HL-60 (cell line): ENCODE results near the gene ALDOB.
"Not testable (repeated sequence)": the region's sequence is repeated elsewhere in the genome, so short reads cannot be mapped to it uniquely, and the experiment has no call there.

Experiments used
- DNase-seq, 2 experiments: peaks; one replicate each; pipeline ENCODE4 v3.0.0-alpha.2; 2010 to 2020; ENCODE audit warnings: low read depth in 1 of 2, low spot score in 1 of 2
- H3K27ac ChIP-seq: fragments of 250-450 bp; sonication (Bioruptor Pico); replicated peaks from 2 replicates; pipeline ENCODE4 v1.5.1; 2020; ENCODE audit warnings: mild to moderate bottlenecking, moderate library complexity
- H3K27me3 ChIP-seq: fragments of 250-450 bp; sonication (Bioruptor Pico); 2 replicates; pipeline ENCODE4 v1.5.1; 2021; ENCODE audit warnings: mild to moderate bottlenecking, moderate library complexity; ENCODE audit not compliant: insufficient read depth, poor library complexity, severe bottlenecking
- H3K4me3 ChIP-seq: replicated peaks from 2 replicates; pipeline ENCODE4 v1.5.1; 2011; ENCODE audit warnings: mild to moderate bottlenecking, control low read depth, low read length; ENCODE audit not compliant: insufficient read depth
- GABPA ChIP-seq: IDR thresholded peaks from 2 replicates; pipeline ENCODE4 v1.6.1; 2012; ENCODE audit warnings: low read depth
- POLR2AphosphoS5 ChIP-seq: IDR thresholded peaks from 2 replicates; pipeline ENCODE4 v1.6.1; 2012; ENCODE audit warnings: low read depth
- SPI1 ChIP-seq: IDR thresholded peaks from 2 replicates; pipeline ENCODE4 v1.6.1; 2012; ENCODE audit warnings: low read depth, mild to moderate bottlenecking, borderline replicate concordance
- TF ChIP-seq, protein P1 (sequence below): IDR thresholded peaks from one replicate; pipeline ENCODE4 v1.5.1; 2011; ENCODE audit warnings: low read length, control low read depth, inconsistent platforms; ENCODE audit not compliant: insufficient read depth
- TF ChIP-seq, protein P2 (sequence below): IDR thresholded peaks from 2 replicates; pipeline ENCODE4 v1.6.1; 2012; ENCODE audit warnings: low read depth; ENCODE audit not compliant: insufficient replicate concordance

The ALDOB gene

DNA sequence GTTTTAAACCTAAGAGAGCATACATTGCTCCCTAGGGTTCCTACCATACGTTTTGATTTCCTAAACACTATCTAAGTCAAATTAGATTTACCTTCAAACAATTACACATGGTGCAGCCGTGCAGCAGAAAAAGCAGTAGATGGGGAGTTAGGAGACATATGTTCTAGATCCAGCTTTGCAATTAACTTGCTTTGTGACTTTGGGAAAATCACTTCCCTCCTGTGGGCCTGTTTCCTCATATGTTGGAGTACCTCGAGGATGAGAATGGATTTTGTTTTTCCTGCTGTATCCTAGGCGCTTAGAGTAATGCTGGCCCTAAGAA, 37.9 kb downstream of the ALDOB start:
- DNase-seq, result no peak
- H3K27ac ChIP-seq, result peak overlapping the region; percentile 83
- TF ChIP-seq SPI1, result peak; percentile 55; the same call in 1 of the 2 replicates
- TF ChIP-seq, protein P1, sequence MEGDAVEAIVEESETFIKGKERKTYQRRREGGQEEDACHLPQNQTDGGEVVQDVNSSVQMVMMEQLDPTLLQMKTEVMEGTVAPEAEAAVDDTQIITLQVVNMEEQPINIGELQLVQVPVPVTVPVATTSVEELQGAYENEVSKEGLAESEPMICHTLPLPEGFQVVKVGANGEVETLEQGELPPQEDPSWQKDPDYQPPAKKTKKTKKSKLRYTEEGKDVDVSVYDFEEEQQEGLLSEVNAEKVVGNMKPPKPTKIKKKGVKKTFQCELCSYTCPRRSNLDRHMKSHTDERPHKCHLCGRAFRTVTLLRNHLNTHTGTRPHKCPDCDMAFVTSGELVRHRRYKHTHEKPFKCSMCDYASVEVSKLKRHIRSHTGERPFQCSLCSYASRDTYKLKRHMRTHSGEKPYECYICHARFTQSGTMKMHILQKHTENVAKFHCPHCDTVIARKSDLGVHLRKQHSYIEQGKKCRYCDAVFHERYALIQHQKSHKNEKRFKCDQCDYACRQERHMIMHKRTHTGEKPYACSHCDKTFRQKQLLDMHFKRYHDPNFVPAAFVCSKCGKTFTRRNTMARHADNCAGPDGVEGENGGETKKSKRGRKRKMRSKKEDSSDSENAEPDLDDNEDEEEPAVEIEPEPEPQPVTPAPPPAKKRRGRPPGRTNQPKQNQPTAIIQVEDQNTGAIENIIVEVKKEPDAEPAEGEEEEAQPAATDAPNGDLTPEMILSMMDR, result no peak
- H3K4me3 ChIP-seq, result peak overlapping the region; percentile 68
- H3K27me3 ChIP-seq, result no peaks in the 10 kb centered on the region

DNA sequence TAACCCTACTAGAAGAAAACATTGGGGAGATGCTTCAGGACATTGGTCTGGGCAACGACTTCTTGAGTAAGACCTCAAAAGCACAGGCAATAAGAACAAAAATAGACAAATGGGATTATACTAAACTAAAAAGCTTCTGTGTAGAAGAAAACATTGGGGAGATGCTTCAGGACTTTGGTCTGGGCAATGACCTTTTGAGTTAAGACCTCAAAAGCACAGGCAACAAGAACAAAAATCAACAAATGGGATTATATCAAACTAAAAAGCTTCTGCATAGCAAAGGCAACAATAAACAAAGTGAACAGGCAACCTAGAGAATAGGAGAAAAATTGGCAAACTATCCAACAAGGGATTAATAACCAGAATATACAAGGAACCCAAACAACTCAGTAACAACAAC, 40.9 kb downstream of the ALDOB start:
- no peak overlapping the region for H3K4me3 ChIP-seq
- no peak overlapping the region for H3K27ac ChIP-seq
- no peak for DNase-seq
- TF ChIP-seq, protein P1, result no peak
- no peak for TF ChIP-seq POLR2AphosphoS5
- no peak for TF ChIP-seq SPI1
- H3K27me3 ChIP-seq, result no peaks in the 10 kb centered on the region

DNA sequence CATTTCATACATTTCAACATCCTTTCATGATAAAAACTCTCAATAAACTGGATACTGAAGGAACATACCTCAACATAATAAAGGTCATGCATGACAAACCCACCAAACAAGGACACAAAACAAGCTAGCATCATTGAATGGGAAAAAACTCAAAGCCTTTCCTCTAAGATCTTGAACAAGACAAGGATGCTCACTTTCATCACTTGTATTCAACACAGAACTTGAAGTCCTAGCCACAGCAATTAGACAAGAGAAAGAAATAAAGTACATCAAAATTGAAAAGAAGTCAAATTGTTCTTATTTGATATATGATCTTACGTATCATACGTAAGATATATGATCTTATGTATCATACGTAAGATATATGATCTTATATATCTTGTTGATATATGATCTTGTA, 42.4 kb downstream of the ALDOB start:
- Histone ChIP-seq H3K27ac (no peak overlapping the region), H3K27me3 (no peaks in the 10 kb centered on the region), H3K4me3 (no peak overlapping the region)
- DNase-seq, result no peak
- TF ChIP-seq, protein P2, sequence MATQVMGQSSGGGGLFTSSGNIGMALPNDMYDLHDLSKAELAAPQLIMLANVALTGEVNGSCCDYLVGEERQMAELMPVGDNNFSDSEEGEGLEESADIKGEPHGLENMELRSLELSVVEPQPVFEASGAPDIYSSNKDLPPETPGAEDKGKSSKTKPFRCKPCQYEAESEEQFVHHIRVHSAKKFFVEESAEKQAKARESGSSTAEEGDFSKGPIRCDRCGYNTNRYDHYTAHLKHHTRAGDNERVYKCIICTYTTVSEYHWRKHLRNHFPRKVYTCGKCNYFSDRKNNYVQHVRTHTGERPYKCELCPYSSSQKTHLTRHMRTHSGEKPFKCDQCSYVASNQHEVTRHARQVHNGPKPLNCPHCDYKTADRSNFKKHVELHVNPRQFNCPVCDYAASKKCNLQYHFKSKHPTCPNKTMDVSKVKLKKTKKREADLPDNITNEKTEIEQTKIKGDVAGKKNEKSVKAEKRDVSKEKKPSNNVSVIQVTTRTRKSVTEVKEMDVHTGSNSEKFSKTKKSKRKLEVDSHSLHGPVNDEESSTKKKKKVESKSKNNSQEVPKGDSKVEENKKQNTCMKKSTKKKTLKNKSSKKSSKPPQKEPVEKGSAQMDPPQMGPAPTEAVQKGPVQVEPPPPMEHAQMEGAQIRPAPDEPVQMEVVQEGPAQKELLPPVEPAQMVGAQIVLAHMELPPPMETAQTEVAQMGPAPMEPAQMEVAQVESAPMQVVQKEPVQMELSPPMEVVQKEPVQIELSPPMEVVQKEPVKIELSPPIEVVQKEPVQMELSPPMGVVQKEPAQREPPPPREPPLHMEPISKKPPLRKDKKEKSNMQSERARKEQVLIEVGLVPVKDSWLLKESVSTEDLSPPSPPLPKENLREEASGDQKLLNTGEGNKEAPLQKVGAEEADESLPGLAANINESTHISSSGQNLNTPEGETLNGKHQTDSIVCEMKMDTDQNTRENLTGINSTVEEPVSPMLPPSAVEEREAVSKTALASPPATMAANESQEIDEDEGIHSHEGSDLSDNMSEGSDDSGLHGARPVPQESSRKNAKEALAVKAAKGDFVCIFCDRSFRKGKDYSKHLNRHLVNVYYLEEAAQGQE, result no peak
- TF ChIP-seq POLR2AphosphoS5, result no peak
- TF ChIP-seq GABPA, result no peak

DNA sequence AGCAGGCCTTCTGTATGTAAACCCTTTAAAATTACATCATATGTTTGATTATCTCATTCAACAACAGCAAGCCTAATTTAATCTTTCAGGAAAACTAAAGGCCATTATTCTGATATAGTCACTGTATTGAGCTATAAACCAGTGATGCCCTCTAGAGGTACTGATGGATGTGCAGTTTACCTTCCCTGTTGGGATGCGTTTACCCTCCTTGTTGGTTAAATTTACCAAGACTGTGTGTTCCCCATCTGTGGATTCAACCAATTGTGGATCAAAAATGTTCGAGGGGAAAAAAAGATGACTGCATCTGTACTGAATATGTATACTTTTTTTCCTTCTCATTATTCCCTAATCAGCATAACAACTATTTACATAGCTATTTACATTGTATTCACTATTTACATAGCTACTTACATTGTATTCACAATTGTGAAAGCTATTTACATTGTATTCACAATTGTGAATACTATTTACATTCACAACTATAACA, 47.0 kb downstream of the ALDOB start:
- Histone ChIP-seq H3K4me3 (no peak overlapping the region), H3K27me3 (no peaks in the 10 kb centered on the region), H3K27ac (no peak overlapping the region)
- DNase-seq, result no peak
- TF ChIP-seq GABPA, result no peak
- TF ChIP-seq, protein P1, result no peak

DNA sequence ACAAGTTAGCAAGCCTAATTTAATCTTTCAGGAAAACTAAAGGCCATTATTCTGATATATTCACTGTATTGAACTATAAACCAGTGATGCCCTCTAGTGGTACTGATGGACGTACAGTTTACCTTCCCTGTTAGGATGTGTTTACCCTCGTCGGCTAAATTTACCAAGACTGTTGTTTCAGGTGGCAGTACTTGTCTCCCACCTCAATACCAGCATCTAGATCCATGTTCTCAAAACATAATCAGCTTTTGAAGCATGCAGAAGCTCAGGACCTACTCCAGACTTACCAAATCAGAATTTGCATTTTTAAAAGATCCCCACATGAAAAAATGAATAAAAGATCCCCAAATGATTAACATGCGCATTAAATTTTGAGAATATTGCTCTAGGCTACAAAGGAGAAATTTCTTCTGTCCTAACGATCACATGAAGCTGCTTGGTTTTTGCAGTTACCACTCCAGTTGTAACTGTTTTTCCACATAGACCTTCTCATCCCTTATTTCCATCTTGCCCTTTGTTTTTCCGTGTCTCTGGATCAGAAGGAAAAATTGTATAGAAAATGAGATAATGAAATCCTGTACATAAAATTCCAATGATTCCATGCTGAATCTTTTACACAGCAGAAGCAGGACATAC, 47.6 kb downstream of the ALDOB start:
- DNase-seq, result no peak
- no peaks in the 10 kb centered on the region for H3K27me3 ChIP-seq
- TF ChIP-seq, protein P2, result no peak
- TF ChIP-seq GABPA (no peak), POLR2AphosphoS5 (no peak)
- TF ChIP-seq, protein P1, result peak; percentile 49
- H3K4me3 ChIP-seq, result no peak overlapping the region
- no peak overlapping the region for H3K27ac ChIP-seq

DNA sequence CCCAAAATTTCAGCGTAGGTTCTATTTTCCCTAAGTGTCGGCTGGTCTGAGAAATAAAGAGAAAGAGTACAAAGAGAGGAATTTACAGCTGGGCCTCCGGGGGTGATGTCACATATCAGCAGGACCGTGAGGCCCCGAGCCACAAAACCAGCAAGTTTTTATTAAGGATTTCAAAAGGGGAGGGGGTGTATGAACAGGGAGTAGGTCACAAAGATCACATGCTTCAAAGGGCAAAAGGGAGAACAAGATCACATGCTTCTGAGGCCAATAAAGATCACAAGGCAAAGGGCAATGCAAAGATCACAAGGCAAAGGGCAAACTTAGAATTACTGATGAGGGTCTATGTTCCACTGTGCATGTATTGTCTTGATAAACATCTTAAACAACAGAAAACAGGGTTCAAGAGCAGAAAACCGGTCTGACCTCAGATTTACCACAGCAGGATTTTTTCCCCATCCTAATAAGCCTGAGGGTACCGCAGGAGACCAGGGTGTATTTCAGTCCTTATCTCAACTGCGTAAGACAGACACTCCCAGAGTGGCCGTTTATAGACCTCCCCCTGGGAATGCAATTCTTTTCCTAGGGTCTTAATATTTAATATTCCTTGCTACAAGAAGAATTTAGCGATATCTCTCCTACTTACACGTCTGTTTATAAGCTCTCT, 50.6 kb downstream of the ALDOB start, which contains the start of gene BAAT:
Gene BAAT (minus strand): TSS at position 134 of the 664 bp plus-strand sequence. CDS start 13,602 bp downstream, outside the sequence.
- not testable (repeated sequence) for H3K4me3 ChIP-seq, H3K27ac ChIP-seq, H3K27me3 ChIP-seq, DNase-seq
